ENCODE results near the gene PDGFRB. TPM values are rescaled to one million over a fixed set of nuclear protein-coding genes. Genes with fewer than 3 reads are reported as not detected.

The PDGFRB gene
- total RNA-seq, 1 experiment from 2014 or later: 67.6 TPM

DNA sequence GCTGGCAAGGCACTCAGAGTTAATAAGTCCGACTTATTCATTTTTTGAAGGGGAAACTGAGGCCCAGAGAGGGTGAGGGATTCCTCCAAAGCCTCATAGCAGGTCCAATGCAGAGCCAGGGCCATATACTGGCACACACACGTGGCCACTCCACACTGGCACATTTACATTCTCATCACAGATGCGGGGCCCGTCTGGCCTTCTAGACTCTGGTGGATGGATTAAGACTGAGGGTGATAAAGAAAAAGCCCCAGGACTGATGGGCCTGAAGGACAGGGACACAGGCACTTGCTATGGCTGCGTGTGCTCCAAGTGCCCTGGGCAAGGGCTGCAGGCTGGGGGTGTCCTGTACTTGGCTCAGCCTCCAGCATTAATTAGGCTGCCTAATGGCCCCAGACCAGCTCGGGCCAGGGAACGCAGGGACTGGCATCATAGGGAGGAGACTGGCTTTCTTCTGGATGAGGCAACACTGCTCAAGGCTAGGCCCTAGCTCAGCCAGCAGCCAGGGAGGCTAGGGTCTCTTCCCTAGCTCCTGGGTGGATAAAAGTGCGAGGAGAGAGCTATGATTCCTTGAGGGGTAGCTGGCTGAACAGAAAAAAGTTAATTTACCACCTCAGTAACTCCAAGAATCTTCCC lies 40.8 kb downstream of the PDGFRB start:
- no peak for DNase-seq (ENCODE audit: low read depth)

DNA sequence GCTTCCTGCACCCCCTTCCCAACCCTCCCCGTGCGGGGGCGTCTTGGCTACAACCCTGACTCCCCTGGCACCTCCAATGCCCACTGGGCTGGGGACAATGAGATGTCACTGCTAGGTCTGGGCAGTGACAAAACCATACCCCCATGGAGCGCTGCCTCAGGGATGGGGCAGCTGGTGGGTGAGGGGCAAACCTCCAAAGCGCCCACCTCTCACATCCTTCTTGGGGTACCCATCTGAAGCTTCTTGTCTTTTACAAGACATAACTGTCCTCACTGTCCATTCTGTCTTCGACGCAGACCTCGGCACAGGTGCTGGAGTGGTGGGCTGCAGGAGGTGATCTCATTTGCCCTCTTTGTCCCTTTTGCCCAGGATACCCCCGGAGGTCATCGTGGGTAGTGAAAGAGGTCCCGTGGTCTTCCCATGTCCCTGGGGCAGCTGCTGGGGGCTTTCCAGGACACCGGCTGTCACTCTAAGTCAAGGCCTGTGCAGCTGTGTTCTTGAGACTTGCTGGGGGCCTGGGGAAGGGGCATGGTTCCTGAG lies 41.5 kb downstream of the PDGFRB start:
- no peak for DNase-seq (ENCODE audit: low read depth)

DNA sequence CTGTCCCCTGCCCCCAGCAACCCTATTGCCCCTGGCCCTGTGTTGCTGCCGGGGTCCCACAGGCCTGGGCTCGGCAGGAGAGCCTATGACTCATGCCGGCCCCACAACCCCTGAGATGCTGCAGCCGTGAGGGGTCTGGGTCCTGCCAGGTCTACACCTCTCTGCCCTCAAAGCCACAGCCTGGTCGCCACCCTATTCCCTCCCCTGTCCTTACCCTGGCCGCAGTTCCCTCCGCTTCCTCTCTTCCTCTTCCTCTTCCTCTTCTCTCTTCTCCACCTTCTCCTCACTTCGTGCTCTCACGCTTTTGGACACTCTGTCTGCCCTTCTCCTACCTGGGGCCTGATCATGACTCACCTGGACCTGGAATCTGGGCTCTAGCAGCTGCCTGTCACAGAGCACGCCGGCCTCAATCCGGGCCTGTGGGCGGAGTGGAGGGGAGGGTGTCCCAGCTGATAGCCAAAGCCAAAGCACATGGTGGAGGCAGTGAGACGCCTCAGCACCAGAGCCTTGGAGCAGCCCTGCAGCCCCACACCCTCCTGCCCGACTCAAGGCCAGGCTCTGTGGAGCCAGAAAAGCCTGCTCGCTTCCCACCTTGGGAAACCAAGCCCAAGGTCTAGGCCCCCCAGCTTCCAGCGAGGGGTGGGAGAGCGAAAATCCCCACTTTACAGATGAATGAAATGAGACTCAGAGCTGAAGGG lies 42.4 kb downstream of the PDGFRB start:
- DNase-seq (ENCODE audit: low read depth): peak; percentile 57

DNA sequence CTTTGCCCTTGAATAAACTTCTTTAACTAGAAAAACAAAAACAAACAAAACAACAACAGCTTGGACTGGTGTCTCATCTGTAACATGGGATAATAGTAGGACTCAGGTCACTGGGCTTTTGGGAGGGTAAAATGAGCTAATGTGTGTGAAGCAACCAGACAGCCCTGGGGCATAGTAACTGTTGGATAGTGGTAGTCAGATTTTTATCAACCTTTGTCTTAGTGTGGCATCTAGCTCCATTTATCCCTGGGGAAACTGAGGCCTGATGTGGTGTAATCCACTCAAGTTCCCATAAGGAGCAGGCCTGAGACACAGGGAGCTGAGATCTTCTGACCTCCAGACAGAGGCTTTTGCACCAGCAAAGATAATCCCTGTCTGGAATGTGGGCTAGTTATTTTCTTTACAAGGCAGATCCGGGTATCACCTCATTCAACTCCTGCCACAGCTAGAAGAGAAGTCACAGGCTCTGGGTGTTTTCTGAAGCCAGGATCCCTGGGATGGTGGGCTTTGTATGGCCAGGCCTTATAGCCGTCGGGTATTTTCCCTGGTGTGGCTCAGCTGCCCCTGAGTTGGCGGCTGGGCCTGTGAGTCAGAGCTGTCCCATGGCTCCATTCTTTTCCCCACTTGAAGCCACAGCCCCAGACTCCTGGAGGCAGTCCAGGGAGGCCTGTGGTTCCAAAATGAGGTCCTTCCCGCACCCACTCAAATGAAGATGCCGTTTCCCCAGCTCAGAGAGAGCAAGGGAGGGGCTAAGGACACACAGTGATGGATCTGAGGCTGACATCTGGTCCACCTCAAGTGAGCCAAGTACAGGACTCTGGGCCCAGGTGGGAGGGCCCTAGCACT lies 43.2 kb downstream of the PDGFRB start:
- DNase-seq (ENCODE audit: low read depth): peak; percentile 99

GRCh38 chr5:150111122-150111521 lies 44.5 kb downstream of the PDGFRB start:
- peak; percentile 35 for DNase-seq (ENCODE audit: low read depth)

DNA sequence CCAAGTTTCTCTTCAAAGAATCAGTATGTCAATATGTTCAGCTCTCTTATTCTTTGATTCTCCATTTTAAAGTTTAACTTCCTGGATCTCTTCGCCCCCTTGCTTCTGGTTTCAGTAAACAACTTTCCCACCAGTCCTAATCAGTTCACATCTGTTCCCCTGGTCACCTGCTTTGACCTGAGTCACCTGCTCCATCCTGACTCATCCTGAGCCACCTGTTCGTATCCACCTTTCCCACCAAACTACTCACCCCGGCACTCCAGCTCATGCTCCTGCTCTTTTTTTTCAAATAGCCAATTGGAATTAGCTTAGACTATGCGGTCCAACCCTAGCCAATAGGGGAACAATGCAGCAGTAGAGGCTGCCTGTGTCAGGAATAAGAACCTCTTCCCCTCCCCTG lies 45.7 kb downstream of the PDGFRB start:
- DNase-seq (ENCODE audit: low read depth): no peak

- no peak for DNase-seq (ENCODE audit: low read depth)
Observed at GRCh38 chr5:150108711-150109514, 46.7 kb downstream of the PDGFRB start.

GRCh38 chr5:150107909-150108447 lies 47.7 kb downstream of the PDGFRB start:
- peak; percentile 81 for DNase-seq (ENCODE audit: low read depth)

DNA sequence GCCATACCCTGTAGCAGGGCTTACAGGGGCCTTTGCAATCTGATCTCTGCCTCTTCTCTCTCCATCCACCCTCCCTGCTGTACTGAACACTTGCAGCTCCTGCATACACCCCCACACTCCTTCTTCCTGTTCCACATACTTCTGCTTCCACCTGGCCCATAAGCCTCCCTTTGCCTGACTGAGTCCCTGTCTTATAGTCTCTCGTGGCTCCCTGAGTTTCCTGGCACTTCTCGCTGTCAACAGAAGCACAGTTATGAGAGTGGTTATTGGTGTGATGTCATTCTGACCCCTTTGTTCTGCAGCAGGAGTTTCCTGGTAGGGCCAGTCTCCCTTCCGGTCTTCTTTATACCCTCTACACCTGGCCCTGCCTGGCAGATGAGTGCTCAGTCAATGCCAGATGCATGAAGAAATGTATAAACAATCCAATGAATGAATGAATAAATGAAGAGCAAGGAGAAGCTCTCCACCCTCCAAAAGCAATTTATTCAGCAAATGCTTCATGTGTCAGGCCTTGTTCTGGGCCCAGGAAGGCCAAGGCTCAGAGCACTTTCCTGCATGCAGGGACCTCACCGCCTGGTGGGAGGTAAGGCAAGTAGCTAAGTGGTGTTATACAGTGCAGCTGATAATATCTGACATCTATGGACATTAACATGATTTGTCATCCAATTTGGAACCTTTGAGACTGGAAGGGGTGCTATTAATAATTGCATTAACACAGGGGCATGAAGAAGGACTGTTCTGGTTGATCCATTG lies 48.8 kb downstream of the PDGFRB start:
- no peak for DNase-seq (ENCODE audit: low read depth)

DNA sequence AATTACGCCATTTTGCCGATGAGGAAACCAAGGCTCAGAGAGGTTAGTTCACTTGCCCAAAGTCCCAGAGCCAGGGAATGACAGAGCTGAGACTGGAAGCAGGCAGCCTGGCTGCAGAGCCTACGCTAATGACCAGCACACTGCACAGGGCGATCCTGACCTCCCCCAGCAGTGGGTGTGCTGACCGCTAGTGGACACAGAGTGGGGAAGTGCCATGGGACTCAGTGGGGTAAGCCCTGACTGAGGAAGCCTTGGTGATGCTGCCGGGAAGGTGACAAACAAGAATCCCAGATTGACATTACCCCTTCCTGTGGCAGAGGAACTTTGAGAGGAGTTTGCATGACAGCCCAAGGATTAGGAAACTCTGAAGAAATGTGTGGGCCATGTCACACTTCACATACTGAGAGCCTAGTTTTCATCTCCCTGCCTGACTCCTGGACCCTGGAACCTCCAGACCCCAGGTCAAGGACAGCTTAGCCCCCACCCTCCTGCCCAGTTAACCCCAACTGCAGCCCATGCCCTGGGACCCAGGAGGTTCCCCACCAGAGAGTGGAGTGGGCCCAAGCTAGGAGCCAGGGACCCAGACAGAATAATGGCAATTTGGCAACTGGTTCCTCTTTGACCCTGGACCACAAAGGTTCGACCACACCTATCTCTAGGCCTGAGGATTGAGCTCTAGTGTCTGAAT lies 49.6 kb downstream of the PDGFRB start:
- DNase-seq (ENCODE audit: low read depth): no peak

DNA sequence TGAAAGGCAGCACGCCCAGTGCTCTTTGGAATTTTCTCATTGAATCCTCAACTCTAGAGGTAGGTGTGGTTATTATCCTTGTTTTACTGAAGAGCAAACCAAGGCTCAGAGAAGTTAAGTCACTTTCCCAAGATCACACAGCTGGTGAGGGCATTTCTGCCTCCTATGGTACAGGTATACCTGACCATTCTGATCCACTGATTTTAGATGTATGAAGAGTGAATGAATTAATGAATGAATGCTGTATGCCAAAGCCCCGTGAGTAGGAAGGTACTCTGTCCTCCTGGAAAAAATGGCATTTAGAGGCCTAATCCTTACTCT lies 51.1 kb downstream of the PDGFRB start:
- no peak for DNase-seq (ENCODE audit: low read depth)

GRCh38 chr5:150103678-150104549 lies 51.7 kb downstream of the PDGFRB start:
- no peak for DNase-seq (ENCODE audit: low read depth)

DNA sequence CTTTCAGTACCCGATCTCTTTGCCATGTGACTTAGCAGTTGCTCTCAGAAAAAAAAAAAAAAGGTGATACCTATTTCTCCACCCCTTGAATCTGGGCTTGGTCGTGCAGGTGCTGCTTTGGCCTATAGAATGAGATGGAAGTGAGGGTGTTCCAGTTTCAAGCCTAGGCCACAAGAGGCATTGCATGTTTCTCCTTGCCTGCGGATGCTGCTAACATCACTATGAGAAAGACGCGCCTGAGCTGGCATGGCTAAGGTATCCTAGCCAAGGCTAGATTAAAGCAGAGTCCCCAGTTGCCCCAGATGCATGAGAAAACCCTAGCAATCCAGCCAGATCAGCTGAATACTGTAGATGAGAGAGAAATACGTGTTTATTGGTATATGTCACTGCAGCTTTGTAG lies 54.6 kb downstream of the PDGFRB start:
- DNase-seq (ENCODE audit: low read depth): no peak

GRCh38 chr5:150097152-150097551 lies 58.5 kb downstream of the PDGFRB start:
- DNase-seq (ENCODE audit: low read depth): no peak

DNA sequence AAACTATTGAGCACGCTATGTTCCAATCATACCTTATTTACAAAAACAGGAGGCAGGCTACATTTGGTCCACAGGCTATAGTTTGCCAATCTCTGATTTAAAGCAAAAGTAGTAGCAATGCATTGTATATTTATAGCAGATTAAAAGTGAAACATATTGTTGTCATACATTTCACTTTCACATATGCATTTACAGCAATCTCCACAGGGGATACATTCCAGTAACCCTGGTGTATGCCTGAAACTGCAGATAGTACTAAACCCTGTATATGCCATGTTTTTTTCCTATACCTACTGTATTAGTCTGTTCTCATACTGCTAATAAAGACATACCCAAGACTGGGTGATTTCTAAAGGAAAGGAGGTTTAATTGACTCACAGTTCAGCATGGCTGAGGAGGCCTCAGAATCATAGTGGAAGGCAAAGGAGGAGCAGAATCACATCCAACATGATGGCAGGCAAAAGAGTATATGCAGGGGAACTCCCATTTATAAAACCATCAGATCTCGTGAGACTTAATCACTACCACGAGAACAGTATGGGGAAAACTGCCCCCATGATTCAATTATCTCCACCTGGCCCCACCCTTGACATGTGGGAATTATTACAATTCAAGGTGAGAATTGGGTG lies 63.4 kb downstream of the PDGFRB start:
- no peak for DNase-seq (ENCODE audit: low read depth)

- DNase-seq (ENCODE audit: low read depth): no peak
Observed at GRCh38 chr5:150085950-150086715, 69.5 kb downstream of the PDGFRB start, which contains the start of gene CSF1R. Gene CSF1R, minus strand, starts transcription at chr5:150086554. Its CDS starts 127 bp downstream, at chr5:150086427.

DNA sequence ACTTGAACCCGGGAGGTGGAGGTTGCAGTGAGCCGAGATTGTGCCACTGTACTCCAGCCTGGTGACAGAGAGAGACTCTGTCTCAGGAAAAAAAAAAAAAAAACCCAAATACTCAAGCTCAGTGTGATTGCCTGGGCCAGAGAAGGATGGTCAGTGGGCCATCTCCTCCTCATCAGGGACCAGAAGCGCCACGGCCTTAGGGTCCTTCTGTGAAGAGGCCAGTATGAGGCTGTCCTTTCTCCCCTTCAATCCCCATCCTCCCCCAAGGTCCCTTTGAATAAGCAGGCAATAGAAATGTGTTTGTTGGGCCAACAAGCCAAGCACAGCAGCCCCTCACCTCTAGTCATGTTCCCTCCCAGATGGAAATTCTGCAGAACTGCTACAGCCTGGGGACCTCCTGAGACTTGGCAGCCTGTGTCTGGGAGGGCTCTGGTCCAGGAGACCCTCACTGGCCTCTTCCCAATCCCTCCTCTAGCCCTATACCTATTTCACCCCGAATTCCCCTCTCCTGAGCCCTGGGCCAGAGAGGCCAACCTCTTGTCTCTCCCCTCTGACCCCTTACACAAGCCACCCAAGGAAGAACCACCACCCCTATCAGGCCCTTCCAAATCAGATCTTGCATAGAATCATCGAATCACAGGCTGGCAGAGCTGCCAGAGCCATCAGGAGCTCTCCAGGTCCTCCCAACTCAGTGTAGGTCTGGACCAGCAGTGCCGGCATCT lies 70.3 kb downstream of the PDGFRB start:
- DNase-seq (ENCODE audit: low read depth): no peak
